SK-N-SH treated with all-trans-retinoic acid at 6 μM for 48 hours (cell line): ENCODE results near the gene DNAL4.

Experiments
- ATAC-seq: fragments of 200-7000 bp; cut with Tn5 transposase; 3 replicates; pipeline ENCODE4 v1.9.1; 2020; ENCODE audit warnings: mild to moderate bottlenecking, moderate library complexity
- ARNTL ChIP-seq: fragments of 450-650 bp; formaldehyde crosslinking; IDR thresholded peaks from 2 replicates; pipeline ENCODE4 v1.5.0; 2020; ENCODE audit warnings: low read depth, mild to moderate bottlenecking, moderate library complexity, borderline replicate concordance
- BACH2 ChIP-seq: fragments of 250-450 bp; sonication (Bioruptor Pico); IDR thresholded peaks from 2 replicates; pipeline ENCODE4 v1.9.0; 2021; ENCODE audit warnings: mild to moderate bottlenecking, borderline replicate concordance
- CSDC2 ChIP-seq: fragments of 250-450 bp; sonication (Bioruptor Pico); IDR thresholded peaks from 2 replicates; pipeline ENCODE4 v1.5.0; 2020; ENCODE audit warnings: mild to moderate bottlenecking, moderate library complexity
- ESRRG ChIP-seq: fragments of 250-450 bp; sonication (Bioruptor Pico); IDR thresholded peaks from 2 replicates; pipeline ENCODE4 v1.6.1; 2021; ENCODE audit warnings: mild to moderate bottlenecking
- GLIS3 ChIP-seq: fragments of 250-450 bp; sonication (Bioruptor Pico); IDR thresholded peaks from 2 replicates; pipeline ENCODE4 v1.5.0; 2020; ENCODE audit warnings: mild to moderate bottlenecking, moderate library complexity
- ISL1 ChIP-seq: fragments of 250-450 bp; sonication (Bioruptor Pico); IDR thresholded peaks from 2 replicates; pipeline ENCODE4 v2.1.2; 2022; ENCODE audit warnings: mild to moderate bottlenecking, moderate library complexity
- OSR1 ChIP-seq: fragments of 250-450 bp; sonication (Bioruptor Pico); IDR thresholded peaks from 2 replicates; pipeline ENCODE4 v1.8.0; 2022; ENCODE audit warnings: moderate library complexity, mild to moderate bottlenecking, inconsistent platforms
- PPARA ChIP-seq: fragments of 250-450 bp; sonication (Bioruptor Pico); IDR thresholded peaks from 2 replicates; pipeline ENCODE4 v1.5.0; 2020; ENCODE audit warnings: mild to moderate bottlenecking, borderline replicate concordance
- RARB ChIP-seq: fragments of 250-450 bp; sonication (Bioruptor Pico); IDR thresholded peaks from 2 replicates; pipeline ENCODE4 v1.8.0; 2021; ENCODE audit warnings: mild to moderate bottlenecking, moderate library complexity
- SNAI2 ChIP-seq: fragments of 250-450 bp; sonication (Bioruptor Pico); IDR thresholded peaks from 2 replicates; pipeline ENCODE4 v1.5.0; 2020; ENCODE audit warnings: mild to moderate bottlenecking, moderate library complexity
- TCF4 ChIP-seq: fragments of 250-450 bp; sonication (Bioruptor Pico); IDR thresholded peaks from 2 replicates; pipeline ENCODE4 v1.8.0; 2021; ENCODE audit warnings: mild to moderate bottlenecking, moderate library complexity, borderline replicate concordance
- TOX ChIP-seq: fragments of 250-450 bp; sonication (Bioruptor Pico); IDR thresholded peaks from 2 replicates; pipeline ENCODE4 v1.8.0; 2021; ENCODE audit warnings: mild to moderate bottlenecking, moderate library complexity, borderline replicate concordance
- ZC3H10 ChIP-seq: fragments of 250-450 bp; sonication (Bioruptor Pico); IDR thresholded peaks from 2 replicates; pipeline ENCODE4 v1.5.1; 2021; ENCODE audit warnings: mild to moderate bottlenecking, moderate library complexity
- ZFP3 ChIP-seq: fragments of 250-450 bp; sonication (Bioruptor Pico); IDR thresholded peaks from 2 replicates; pipeline ENCODE4 v1.5.0; 2020; ENCODE audit warnings: mild to moderate bottlenecking, moderate library complexity
- ZFP30 ChIP-seq: fragments of 450-650 bp; formaldehyde crosslinking; IDR thresholded peaks from 2 replicates; pipeline ENCODE4 v1.5.0; 2022; ENCODE audit warnings: mild to moderate bottlenecking, moderate library complexity
- ZNF565 ChIP-seq: fragments of 450-650 bp; formaldehyde crosslinking; conservative IDR thresholded peaks from 2 replicates; pipeline ENCODE4 v1.5.0; 2020; ENCODE audit warnings: low read depth, mild to moderate bottlenecking, moderate library complexity
- ZNF70 ChIP-seq: fragments of 450-650 bp; formaldehyde crosslinking; IDR thresholded peaks from 2 replicates; pipeline ENCODE4 v1.5.0; 2020; ENCODE audit warnings: mild to moderate bottlenecking, moderate library complexity
- ZNF8 ChIP-seq: fragments of 450-650 bp; formaldehyde crosslinking; IDR thresholded peaks from 2 replicates; pipeline ENCODE4 v1.5.0; 2020; ENCODE audit warnings: mild to moderate bottlenecking, moderate library complexity
- TF ChIP-seq, protein P1 (sequence below): fragments of 250-450 bp; sonication (Bioruptor Pico); IDR thresholded peaks from 2 replicates; pipeline ENCODE4 v1.5.1; 2020; ENCODE audit warnings: low read depth, mild to moderate bottlenecking, moderate library complexity
- TF ChIP-seq, protein P2 (sequence below): fragments of 250-450 bp; sonication (Bioruptor Pico); IDR thresholded peaks from 2 replicates; pipeline ENCODE4 v1.8.0; 2021; ENCODE audit warnings: low read depth, mild to moderate bottlenecking, moderate library complexity, borderline replicate concordance
- TF ChIP-seq, protein P3 (sequence below): fragments of 250-450 bp; sonication (Bioruptor Pico); IDR thresholded peaks from 2 replicates; pipeline ENCODE4 v1.5.0; 2020; ENCODE audit warnings: mild to moderate bottlenecking, moderate library complexity
- TF ChIP-seq, protein P4 (sequence below): fragments of 250-450 bp; sonication (Bioruptor Pico); IDR thresholded peaks from 2 replicates; pipeline ENCODE4 v1.8.0; 2020; ENCODE audit warnings: mild to moderate bottlenecking, moderate library complexity, borderline replicate concordance

DNAL4 gene

DNA sequence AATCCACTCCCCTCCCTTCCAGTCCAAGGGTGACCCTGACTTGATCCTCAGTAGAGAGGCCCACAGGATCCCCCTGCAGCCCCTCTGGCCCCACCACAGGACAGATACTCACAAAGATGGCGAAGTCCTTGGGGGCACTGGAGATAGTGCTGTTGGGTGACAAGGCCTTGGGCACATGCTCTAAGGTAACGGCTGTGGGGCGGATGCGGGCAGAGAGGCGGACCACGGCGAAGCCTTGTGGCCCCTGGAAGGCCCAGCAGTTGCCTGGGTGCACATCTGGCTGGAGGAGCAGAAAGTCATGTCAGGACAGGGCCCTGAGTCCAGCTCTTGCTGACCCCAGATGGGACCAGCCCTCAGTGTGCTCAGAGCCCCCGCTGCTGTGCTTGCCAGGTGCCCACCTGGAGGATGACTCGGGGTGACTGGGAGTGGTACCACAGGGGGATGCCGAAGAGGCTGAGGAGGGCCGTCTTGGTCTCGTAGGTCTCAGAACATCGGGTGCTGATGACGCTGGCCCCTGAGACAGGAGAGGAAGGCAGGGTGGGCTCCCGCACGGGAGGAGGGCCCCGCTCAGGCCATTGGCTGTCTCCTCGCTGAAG lies 55.4 kb downstream of the DNAL4 start:
- ATAC-seq, result no peak
- TF ChIP-seq ZNF565 (CRISPR knock-in tag), result no peak
- TF ChIP-seq, protein P1, sequence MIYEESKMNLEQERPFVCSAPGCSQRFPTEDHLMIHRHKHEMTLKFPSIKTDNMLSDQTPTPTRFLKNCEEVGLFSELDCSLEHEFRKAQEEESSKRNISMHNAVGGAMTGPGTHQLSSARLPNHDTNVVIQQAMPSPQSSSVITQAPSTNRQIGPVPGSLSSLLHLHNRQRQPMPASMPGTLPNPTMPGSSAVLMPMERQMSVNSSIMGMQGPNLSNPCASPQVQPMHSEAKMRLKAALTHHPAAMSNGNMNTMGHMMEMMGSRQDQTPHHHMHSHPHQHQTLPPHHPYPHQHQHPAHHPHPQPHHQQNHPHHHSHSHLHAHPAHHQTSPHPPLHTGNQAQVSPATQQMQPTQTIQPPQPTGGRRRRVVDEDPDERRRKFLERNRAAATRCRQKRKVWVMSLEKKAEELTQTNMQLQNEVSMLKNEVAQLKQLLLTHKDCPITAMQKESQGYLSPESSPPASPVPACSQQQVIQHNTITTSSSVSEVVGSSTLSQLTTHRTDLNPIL (CRISPR knock-in tag), result no peak
- TF ChIP-seq TOX (CRISPR knock-in tag), result no peak
- TF ChIP-seq BACH2 (CRISPR knock-in tag), result no peak
- TF ChIP-seq ZNF8 (CRISPR knock-in tag), result no peak
- no peak for TF ChIP-seq GLIS3 (CRISPR knock-in tag)
- TF ChIP-seq ZC3H10, result no peak
- no peak for TF ChIP-seq ESRRG (CRISPR knock-in tag)
- no peak for TF ChIP-seq ISL1 (CRISPR knock-in tag)
- no peak for TF ChIP-seq TCF4 (CRISPR knock-in tag)
- TF ChIP-seq, protein P2, sequence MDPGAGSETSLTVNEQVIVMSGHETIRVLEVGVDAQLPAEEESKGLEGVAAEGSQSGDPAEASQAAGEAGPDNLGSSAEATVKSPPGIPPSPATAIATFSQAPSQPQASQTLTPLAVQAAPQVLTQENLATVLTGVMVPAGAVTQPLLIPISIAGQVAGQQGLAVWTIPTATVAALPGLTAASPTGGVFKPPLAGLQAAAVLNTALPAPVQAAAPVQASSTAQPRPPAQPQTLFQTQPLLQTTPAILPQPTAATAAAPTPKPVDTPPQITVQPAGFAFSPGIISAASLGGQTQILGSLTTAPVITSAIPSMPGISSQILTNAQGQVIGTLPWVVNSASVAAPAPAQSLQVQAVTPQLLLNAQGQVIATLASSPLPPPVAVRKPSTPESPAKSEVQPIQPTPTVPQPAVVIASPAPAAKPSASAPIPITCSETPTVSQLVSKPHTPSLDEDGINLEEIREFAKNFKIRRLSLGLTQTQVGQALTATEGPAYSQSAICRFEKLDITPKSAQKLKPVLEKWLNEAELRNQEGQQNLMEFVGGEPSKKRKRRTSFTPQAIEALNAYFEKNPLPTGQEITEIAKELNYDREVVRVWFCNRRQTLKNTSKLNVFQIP (CRISPR knock-in tag), result no peak
- no peak for TF ChIP-seq ZFP3 (CRISPR knock-in tag)
- no peak for TF ChIP-seq CSDC2 (CRISPR knock-in tag)
- TF ChIP-seq PPARA (CRISPR knock-in tag), result no peak
- TF ChIP-seq, protein P3, sequence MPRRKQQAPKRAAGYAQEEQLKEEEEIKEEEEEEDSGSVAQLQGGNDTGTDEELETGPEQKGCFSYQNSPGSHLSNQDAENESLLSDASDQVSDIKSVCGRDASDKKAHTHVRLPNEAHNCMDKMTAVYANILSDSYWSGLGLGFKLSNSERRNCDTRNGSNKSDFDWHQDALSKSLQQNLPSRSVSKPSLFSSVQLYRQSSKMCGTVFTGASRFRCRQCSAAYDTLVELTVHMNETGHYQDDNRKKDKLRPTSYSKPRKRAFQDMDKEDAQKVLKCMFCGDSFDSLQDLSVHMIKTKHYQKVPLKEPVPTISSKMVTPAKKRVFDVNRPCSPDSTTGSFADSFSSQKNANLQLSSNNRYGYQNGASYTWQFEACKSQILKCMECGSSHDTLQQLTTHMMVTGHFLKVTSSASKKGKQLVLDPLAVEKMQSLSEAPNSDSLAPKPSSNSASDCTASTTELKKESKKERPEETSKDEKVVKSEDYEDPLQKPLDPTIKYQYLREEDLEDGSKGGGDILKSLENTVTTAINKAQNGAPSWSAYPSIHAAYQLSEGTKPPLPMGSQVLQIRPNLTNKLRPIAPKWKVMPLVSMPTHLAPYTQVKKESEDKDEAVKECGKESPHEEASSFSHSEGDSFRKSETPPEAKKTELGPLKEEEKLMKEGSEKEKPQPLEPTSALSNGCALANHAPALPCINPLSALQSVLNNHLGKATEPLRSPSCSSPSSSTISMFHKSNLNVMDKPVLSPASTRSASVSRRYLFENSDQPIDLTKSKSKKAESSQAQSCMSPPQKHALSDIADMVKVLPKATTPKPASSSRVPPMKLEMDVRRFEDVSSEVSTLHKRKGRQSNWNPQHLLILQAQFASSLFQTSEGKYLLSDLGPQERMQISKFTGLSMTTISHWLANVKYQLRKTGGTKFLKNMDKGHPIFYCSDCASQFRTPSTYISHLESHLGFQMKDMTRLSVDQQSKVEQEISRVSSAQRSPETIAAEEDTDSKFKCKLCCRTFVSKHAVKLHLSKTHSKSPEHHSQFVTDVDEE (CRISPR knock-in tag), result no peak
- no peak for TF ChIP-seq RARB (CRISPR knock-in tag)

DNA sequence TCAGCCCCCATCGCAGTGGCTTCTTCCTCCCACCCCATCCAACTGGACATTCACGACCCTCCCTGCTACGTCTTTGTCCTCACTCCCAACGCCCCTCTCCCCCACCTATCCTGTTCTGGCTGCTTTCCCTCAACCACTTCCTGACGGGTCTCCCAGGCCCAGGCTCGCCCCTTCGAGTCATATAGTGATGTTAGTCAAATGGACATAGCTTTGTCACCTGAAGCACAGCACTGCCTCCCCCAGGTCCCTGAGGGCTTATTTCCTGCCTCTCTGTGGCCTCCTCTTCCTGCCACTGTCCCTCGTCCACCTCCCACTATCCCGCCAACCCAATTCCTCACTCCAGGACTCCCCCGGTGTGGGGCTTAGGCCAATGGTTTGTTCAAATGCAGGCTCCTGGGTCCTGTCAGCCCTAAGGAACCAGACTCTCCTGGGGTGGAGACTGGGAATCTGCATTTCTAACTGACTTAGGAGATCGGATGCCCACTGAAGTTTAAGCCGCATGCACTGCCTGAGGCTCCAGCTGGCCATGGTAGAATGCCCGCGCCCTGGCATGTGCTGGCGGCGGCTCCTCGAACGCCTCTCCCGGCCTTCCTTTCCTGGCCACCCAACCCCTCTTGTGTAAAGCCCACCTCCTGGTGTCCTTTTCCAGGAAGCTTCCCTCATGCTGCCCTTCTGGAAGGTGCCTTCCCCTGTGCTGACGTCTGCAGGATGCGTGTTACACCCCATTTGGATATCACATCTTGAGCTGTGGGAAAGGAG lies 56.5 kb downstream of the DNAL4 start:
- TF ChIP-seq CSDC2 (CRISPR knock-in tag) (no peak), TCF4 (CRISPR knock-in tag) (no peak), ZFP30 (no peak), ISL1 (CRISPR knock-in tag) (no peak), ZNF70 (CRISPR knock-in tag) (no peak), ZNF8 (CRISPR knock-in tag) (no peak), SNAI2 (CRISPR knock-in tag) (no peak), ZC3H10 (no peak), OSR1 (no peak), TOX (CRISPR knock-in tag) (no peak), ZNF565 (CRISPR knock-in tag) (no peak), ARNTL (CRISPR knock-in tag) (no peak)
- TF ChIP-seq, protein P4, sequence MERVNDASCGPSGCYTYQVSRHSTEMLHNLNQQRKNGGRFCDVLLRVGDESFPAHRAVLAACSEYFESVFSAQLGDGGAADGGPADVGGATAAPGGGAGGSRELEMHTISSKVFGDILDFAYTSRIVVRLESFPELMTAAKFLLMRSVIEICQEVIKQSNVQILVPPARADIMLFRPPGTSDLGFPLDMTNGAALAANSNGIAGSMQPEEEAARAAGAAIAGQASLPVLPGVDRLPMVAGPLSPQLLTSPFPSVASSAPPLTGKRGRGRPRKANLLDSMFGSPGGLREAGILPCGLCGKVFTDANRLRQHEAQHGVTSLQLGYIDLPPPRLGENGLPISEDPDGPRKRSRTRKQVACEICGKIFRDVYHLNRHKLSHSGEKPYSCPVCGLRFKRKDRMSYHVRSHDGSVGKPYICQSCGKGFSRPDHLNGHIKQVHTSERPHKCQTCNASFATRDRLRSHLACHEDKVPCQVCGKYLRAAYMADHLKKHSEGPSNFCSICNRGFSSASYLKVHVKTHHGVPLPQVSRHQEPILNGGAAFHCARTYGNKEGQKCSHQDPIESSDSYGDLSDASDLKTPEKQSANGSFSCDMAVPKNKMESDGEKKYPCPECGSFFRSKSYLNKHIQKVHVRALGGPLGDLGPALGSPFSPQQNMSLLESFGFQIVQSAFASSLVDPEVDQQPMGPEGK, result no peak
- TF ChIP-seq, protein P3 (CRISPR knock-in tag), result no peak
- TF ChIP-seq, protein P1 (CRISPR knock-in tag), result no peak
- TF ChIP-seq, protein P2 (CRISPR knock-in tag), result no peak
- no peak for ATAC-seq
